ENCODE measurements around the gene ARHGAP32.

DNA sequence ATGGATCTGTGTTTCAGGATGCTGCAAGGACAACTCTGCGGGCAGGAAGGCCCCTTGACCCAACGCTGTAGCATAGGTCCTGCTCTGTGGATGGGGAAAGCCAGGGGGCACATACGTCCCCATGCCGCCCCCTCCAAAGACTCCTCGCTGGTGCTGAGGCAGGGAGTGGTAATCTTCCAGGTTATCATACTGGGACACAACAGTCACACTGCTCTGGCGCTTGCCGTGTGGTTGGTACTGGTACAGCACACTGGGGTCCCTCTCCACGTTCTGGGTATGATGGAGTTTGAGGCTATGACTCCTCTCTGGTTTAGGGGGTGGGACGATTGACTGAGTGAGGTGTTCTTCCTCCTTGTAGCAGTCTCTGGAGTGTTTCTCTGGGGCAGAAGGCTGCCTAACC, 223.2 kb downstream of the ARHGAP32 start:
- TF ChIP-seq, protein P1, sequence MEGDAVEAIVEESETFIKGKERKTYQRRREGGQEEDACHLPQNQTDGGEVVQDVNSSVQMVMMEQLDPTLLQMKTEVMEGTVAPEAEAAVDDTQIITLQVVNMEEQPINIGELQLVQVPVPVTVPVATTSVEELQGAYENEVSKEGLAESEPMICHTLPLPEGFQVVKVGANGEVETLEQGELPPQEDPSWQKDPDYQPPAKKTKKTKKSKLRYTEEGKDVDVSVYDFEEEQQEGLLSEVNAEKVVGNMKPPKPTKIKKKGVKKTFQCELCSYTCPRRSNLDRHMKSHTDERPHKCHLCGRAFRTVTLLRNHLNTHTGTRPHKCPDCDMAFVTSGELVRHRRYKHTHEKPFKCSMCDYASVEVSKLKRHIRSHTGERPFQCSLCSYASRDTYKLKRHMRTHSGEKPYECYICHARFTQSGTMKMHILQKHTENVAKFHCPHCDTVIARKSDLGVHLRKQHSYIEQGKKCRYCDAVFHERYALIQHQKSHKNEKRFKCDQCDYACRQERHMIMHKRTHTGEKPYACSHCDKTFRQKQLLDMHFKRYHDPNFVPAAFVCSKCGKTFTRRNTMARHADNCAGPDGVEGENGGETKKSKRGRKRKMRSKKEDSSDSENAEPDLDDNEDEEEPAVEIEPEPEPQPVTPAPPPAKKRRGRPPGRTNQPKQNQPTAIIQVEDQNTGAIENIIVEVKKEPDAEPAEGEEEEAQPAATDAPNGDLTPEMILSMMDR (IDR thresholded peaks at IDR 0.05) = no peak
- no peak for TF ChIP-seq POLR2A (IDR thresholded peaks at IDR 0.05)

All from thyroid gland (tissue), 4 donors.